ENCODE results near the gene KIFC1. TPM values are rescaled to one million over a fixed set of nuclear protein-coding genes. Genes with fewer than 3 reads are reported as not detected.

Gene KIFC1, protein sequence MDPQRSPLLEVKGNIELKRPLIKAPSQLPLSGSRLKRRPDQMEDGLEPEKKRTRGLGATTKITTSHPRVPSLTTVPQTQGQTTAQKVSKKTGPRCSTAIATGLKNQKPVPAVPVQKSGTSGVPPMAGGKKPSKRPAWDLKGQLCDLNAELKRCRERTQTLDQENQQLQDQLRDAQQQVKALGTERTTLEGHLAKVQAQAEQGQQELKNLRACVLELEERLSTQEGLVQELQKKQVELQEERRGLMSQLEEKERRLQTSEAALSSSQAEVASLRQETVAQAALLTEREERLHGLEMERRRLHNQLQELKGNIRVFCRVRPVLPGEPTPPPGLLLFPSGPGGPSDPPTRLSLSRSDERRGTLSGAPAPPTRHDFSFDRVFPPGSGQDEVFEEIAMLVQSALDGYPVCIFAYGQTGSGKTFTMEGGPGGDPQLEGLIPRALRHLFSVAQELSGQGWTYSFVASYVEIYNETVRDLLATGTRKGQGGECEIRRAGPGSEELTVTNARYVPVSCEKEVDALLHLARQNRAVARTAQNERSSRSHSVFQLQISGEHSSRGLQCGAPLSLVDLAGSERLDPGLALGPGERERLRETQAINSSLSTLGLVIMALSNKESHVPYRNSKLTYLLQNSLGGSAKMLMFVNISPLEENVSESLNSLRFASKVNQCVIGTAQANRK
- total RNA-seq, result 10.5 and 15.9 TPM in 2 replicates

DNA sequence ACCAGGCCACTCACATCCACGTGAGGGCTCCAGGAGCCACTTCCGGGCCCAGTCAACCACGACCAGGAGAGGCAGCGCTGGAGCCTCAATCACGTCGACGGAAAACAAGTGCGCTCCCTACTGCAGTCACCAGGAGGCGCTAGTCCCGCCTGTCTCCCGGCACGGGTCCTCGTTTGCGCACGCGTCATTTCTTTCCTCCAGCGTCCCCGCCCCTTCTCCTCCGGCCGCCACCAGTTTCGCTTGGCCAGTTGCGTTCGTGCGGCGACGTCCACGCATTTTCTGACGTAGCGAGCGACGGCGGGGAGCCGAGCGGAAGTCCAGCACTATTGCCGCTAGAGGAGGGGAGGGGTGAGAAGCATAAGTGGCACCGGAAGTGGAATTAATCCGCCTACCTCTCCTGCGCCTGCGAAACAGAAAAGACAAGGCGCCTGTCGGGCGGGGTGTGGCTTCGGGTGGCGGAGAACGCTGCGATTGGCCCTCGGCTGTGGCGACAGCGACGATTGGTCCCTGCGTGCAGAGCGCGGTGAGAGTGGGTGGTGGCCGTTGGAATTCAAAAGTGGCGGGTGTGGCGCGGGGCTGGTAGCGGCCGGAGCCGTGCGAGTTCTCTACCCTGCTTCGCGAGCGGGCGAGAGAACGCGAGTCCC lies at the start of gene KIFC1:
Gene KIFC1, plus strand, starts transcription at position 546 of the 644 bp plus-strand sequence. CDS start 163 bp downstream, outside the sequence.

DNA sequence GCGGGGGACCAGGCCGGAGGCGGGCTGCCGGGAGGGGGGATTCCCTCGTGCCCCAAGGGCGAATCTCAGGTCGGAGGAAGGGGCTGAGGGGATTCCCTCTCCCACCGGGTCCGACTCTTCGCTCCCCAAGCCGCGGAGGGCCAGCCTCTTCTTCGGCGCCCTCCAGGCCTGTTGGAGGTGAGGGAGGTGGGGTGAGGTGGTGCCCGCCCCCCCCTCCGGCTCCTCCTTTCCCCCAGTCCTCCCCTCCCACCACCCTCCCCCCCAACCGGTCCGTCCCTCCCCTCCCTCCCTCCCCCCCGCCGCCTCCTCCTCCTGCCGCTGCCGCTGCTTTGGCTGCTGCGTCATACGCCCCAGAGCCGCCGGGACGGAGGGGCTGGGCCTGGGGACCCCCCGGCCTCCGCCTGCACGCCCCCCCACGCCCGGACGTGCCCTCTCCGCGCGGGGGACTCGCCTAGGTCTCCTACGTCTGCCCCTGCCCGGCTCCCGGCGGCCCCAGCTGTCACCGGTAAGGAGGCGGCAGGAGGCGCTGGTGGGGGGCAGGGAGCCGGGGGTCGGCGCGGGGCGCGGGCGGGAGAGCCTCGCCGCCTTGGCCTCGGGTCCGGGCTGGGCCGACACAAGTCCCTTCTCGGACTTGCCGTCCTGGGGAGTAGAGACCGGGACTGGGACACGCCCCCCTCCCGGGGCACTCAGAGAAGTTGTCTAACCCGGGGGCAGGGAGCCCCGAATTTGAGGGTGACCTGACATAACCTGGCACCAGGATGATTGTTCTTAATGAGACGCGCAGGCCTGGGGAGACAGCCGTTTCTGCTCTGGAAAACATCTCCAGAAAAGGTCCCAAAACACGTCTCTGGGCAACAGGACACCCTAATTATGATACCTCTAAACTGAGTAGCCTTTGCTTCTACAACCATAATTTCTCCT lies 19.3 kb downstream of the KIFC1 start, which contains the start of gene PHF1:
Gene PHF1, plus strand, starts transcription at position 304 of the 921 bp plus-strand sequence. CDS start 1,250 bp downstream, outside the sequence.

DNA sequence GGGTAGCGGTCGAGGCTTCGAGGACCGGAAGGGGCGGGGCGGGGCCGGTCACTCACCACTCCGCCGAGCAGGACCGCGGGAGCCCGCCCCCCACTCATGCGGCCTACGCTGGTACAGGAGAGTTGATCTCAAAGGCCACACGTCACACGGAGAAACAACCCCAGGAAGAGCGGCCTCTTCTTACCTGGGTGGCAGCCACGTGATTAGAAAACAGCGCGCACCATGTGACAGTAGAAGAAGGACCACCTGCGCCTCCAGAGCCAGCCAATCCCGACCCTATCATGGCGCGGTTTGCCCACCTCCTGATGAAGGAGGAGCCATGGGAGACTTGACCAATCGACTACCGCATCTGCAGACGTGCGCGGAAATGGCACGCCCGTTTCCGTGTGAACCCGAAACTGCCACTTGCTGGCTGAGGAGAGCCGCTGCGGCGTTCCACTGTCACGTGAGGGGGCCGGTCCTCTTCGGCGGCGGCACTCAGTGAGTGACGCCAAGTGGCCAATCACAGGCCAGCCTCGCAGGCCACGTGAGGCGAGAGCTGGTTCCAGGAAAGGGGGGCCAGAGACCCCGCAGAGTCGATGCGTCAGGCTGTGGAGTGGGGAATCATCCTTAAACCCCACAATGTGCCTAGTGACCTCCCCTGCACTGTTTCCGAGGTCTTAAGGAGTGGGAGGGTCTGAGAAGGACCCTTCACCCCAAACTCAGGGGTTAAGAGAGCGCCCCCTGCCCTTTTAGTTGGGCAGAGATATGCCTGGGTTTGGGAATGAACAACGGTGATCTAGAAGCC lies 26.5 kb downstream of the KIFC1 start, which contains the start of gene CUTA:
Gene CUTA, minus strand, starts transcription at position 205 of the 787 bp plus-strand sequence. Its CDS starts 107 bp downstream, at position 98.

DNA sequence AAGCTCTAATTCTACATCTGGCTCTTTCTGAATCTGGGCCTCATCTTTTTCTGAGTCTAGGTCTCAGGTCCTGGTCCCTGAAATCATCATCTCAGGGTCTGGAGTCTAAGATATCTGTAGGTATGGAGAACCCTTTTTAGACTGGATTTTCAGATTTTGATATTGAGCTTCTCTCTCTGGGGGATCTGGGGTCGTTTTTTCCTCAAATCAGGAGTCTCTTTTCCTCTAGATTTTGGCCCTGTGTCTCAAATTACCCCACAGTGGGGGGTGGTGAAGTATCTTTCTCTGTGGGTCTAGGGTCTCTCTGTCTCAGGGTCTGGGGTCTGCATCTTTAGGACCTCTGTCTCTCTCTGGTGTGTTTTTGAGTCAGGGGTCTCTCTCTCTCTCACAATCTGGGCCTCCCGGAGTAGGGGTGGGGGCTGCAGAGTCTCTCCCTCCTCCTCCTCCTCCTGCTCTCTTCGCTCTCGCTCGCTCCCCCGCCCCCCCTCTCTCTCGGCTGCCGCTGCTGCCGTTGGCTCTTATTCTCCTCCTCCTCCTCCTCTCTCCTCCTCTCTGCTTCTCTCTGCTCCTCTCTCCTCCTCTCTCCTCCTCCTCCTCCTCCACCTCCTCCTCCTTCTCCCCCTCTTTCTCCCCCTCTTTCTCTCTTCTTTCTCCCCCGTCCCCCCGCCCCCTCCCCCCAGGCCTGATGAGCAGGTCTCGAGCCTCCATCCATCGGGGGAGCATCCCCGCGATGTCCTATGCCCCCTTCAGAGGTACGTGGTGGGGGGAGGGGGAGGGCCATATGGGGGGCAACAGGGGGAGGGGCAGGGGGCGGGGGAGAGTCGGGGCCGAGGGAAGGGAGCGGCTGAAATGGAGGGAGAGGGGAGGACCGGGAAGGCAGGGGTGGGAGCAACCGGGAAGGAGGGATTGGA lies 28.2 kb downstream of the KIFC1 start, which contains the start of gene SYNGAP1:
Gene SYNGAP1, plus strand, starts transcription at position 486 of the 911 bp plus-strand sequence. Its CDS starts 200 bp downstream, at position 686.

DNA sequence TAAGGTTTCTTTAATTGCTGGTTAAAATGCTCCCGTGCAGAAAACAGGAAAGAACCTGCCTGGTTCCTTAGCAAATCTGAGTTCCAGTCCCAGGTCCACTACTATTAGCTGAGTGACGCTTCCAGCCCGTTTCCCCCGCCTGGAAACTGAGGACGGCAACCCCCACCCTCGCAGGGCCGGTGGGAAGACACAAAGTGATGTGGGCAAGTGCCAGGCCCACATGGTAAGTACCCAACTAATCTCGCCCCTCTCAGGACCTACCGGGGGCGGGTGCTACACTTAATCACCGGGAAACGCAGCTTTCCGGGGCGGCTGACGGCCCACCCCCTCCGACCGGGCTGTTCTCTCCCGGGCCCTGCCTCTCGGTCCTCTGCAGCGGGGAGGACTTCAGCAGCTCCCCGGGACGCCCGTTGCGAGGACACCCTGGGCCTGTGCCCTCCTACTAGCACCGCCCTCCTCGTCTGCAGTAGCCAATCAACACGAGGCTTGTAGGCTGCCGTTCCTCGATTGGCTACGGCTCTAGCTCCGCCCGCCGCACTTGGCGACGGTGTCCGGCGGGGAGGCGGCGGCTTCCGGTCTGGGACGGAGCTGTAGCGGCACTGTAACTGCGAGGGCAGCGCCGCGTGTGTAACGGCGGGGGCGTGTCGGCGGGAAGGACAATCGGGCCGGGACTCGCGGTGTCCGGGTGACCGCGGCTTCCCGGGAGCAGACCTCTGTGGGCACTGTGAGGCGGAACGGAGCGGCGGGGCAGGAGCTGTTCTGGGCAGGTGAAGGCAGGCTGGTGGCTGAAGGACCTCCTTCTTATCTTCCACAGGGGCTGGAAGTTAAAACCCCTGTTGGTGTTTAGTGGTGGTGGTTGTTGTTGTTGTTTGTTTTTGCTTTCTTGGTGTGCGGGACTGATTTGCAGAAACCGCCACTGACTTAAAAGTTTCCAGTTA lies 62.7 kb downstream of the KIFC1 start, which contains the start of gene ZBTB9:
Gene ZBTB9, plus strand, starts transcription at position 568 of the 938 bp plus-strand sequence. CDS start 525 bp downstream, outside the sequence.

Small RNAs within 50 kb of the gene (small RNA-seq; reads per million reads assigned to genes)
- gene RPL35AP4 (not detected), gene ZBTB9 (not detected)

Other genes with a start within 250 kb of the KIFC1 start
- gene COL11A2, start 199.4 kb upstream of the KIFC1 start, total RNA-seq, result 0.26 and 0.65 TPM in 2 replicates
- gene RXRB, start 191.2 kb upstream of the KIFC1 start, total RNA-seq, result 18.2 and 22.6 TPM in 2 replicates
- 84.9 and 96.4 TPM in 2 replicates for gene SLC39A7, start 191.0 kb upstream of the KIFC1 start, total RNA-seq
- 3.2 and 3.3 TPM in 2 replicates for gene HSD17B8, start 187.2 kb upstream of the KIFC1 start, total RNA-seq
- gene RING1, start 183.3 kb upstream of the KIFC1 start, total RNA-seq, result 23.9 and 25.7 TPM in 2 replicates
- 42.2 and 44.6 TPM in 2 replicates for gene VPS52, start 119.9 kb upstream of the KIFC1 start, total RNA-seq
- gene RPS18, start 119.7 kb upstream of the KIFC1 start, total RNA-seq, result 2,534 and 3,321 TPM in 2 replicates
- gene B3GALT4, start 114.7 kb upstream of the KIFC1 start, total RNA-seq, result 7.6 and 8.2 TPM in 2 replicates
- 60.0 and 62.0 TPM in 2 replicates for gene WDR46, start 102.6 kb upstream of the KIFC1 start, total RNA-seq
- gene PFDN6, start 102.2 kb upstream of the KIFC1 start, total RNA-seq, result 16.6 and 26.2 TPM in 2 replicates
- 19.7 and 20.3 TPM in 2 replicates for gene RGL2, start 92.9 kb upstream of the KIFC1 start, total RNA-seq
- gene TAPBP, start 77.7 kb upstream of the KIFC1 start, total RNA-seq, result 81.8 and 85.3 TPM in 2 replicates
- gene ZBTB22, start 74.1 kb upstream of the KIFC1 start, total RNA-seq, result 11.1 and 11.9 TPM in 2 replicates
- gene DAXX, start 68.9 kb upstream of the KIFC1 start, total RNA-seq, result 22.9 and 36.4 TPM in 2 replicates
- gene PHF1, start 19.2 kb downstream of the KIFC1 start, total RNA-seq, result 19.7 and 22.9 TPM in 2 replicates
- 88.9 and 103 TPM in 2 replicates for gene CUTA, start 26.3 kb downstream of the KIFC1 start, total RNA-seq
- gene SYNGAP1, start 28.2 kb downstream of the KIFC1 start, total RNA-seq, result 6.3 and 6.4 TPM in 2 replicates
- gene ZBTB9, start 62.8 kb downstream of the KIFC1 start, total RNA-seq, result 3.3 and 5.0 TPM in 2 replicates
- gene BAK1, start 188.5 kb downstream of the KIFC1 start, total RNA-seq, result 11.5 and 12.7 TPM in 2 replicates
- gene ITPR3, start 229.5 kb downstream of the KIFC1 start, total RNA-seq, result 68.0 and 88.5 TPM in 2 replicates

Measured in articular chondrocyte of knee joint (primary cell).